Colon (tissue), 2 donors: Measurements from ENCODE around the gene GPR55.
A peak's percentile ranks its signal among the peaks of the same experiment; 100 is the strongest.
"Not testable (repeated sequence)": the region's sequence is repeated elsewhere in the genome, so short reads cannot be mapped to it uniquely, and the experiment has no call there.

Experiments used
- FAIRE-seq: peaks from 2 replicates; lab custom pipeline; 2012; peaks lifted over from hg19 to GRCh38; lab: Jason Lieb, UNC
- donor health status: control.
- donor health status: control.

The GPR55 gene, protein sequence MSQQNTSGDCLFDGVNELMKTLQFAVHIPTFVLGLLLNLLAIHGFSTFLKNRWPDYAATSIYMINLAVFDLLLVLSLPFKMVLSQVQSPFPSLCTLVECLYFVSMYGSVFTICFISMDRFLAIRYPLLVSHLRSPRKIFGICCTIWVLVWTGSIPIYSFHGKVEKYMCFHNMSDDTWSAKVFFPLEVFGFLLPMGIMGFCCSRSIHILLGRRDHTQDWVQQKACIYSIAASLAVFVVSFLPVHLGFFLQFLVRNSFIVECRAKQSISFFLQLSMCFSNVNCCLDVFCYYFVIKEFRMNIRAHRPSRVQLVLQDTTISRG

DNA sequence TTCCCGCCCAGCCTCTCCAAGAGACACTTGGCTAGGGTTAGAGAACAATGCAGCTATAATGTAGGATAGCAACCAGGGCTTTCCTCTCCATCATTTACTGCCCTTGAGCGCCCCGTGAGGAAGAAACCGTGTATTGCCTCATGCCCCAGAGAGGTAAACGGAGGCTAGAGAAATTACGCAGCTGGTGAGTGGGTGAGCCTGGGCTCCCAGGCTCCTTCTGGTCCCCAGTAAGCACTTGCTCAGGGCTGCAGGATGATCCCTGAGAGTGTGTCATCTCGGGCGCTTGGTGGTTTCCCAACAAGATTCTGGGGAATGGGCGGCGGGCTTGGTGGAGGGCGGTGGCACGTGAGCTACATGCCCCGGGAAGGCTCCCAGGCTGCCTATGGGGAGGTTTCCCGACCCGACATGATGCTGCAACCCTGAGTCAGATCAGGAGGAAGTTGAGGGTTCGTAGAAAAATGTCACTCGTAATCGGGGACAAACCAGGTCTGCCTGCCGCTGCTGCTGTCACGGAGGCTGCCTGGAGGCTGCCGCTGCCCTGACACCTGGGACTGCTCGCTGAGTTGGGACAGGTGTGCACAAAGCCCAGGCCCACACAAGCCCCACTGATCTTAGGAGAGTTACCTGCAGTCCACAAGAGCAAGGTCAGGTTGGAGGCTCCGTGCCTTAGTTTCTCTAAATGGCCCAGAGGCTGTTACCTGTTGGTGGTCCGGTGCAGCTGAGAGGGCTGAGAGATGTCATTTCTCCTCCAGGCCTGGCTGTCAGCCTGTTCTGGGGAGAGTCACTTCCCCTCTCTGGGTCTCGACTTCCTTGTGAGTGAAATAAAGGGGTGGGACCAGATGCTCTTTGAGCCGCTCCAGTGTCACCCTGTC lies at the start of gene GPR55:
GPR55 (minus strand) TSS at position 773 of the 872 bp plus-strand sequence. CDS start 14,280 bp downstream, outside the sequence.
- no peak for FAIRE-seq

- FAIRE-seq: no peak
These were observed 49.3 kb upstream of the GPR55 start for GRCh38 chr2:230974096-230974913.

GRCh38 chr2:230972046-230972445 lies 47.0 kb upstream of the GPR55 start:
- no peak for FAIRE-seq

GRCh38 chr2:230969659-230970015 lies 44.6 kb upstream of the GPR55 start:
- FAIRE-seq: no peak

DNA sequence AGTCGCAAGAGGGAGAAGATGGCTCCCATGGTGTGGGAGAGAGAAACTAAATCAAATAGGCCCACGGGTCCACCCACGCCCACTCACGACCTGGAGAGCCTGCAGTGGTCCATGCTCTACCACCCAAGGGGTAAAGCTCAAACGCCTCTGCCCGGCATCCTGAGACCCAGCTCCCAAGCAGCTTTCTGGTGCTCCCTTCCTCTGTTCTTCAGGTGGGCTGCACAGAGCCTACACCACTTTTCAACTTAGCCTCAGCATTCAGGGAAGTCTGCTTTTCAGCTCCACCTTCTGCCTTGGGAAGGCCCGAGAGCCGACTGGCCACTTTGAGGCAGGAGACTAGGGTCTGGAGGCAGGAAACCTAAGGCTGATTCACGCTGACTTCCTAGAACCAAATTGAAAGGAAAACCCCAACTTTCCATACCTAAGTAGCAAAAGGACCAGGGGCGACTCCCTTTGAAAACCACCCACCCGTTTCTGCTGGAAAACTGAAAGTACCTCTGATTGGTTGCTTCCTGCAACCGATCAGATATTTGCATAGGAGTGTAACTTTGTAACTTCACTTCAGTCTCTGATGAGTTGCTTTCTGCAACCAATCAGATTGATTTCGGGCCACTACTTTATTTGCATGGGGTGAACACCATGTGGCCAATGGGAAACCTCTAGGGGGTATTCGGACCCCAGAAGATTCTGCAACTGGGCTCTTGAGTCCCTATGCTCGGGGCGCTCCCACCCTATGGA lies 44.0 kb upstream of the GPR55 start:
- FAIRE-seq: no peak

DNA sequence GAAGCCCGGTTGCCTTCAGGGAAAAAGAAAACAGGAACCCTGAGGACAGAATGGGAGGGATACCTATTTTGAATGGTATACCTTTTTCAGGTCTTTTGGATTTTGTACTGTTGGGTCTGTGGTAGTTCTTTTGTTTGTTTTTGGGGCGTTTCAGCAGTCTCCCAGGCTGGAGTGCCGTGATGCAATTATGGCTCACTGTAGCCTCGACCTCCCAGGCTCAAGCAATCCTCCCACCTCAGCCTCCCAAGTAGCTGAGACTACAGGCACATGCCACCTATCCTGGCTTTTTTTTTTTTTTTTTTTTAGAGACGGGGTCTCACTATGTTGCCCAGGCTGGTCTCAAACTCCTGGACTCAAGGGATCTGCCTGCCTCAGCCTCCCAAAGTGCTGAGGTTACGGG lies 43.3 kb upstream of the GPR55 start:
- not testable (repeated sequence) for FAIRE-seq

DNA sequence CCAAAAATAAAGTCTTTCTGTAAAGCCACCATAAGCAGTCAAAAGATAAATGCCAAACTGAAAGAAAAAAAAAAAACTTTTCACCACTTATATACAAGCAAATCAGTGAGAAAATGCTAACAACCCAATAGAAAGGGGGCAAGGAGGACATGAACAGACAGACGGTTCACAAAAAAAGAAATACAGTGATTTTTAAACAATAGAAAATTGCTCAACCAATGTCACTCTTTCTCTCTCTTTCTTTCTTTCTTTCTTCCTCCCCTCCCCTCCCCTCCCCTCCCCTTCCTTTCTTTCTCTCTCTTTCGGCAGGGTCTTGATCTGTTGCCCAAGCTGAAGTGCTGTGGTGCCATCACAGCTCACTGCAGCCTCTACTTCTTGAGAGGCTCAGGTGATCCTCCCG lies 42.1 kb upstream of the GPR55 start:
- no peak for FAIRE-seq

- no peak for FAIRE-seq
These were observed 39.2 kb upstream of the GPR55 start for GRCh38 chr2:230964136-230964730.

- no peak for FAIRE-seq
These were observed 36.0 kb upstream of the GPR55 start for GRCh38 chr2:230961091-230961491.

- FAIRE-seq: no peak
These were observed 35.0 kb upstream of the GPR55 start for GRCh38 chr2:230960026-230960425.

DNA sequence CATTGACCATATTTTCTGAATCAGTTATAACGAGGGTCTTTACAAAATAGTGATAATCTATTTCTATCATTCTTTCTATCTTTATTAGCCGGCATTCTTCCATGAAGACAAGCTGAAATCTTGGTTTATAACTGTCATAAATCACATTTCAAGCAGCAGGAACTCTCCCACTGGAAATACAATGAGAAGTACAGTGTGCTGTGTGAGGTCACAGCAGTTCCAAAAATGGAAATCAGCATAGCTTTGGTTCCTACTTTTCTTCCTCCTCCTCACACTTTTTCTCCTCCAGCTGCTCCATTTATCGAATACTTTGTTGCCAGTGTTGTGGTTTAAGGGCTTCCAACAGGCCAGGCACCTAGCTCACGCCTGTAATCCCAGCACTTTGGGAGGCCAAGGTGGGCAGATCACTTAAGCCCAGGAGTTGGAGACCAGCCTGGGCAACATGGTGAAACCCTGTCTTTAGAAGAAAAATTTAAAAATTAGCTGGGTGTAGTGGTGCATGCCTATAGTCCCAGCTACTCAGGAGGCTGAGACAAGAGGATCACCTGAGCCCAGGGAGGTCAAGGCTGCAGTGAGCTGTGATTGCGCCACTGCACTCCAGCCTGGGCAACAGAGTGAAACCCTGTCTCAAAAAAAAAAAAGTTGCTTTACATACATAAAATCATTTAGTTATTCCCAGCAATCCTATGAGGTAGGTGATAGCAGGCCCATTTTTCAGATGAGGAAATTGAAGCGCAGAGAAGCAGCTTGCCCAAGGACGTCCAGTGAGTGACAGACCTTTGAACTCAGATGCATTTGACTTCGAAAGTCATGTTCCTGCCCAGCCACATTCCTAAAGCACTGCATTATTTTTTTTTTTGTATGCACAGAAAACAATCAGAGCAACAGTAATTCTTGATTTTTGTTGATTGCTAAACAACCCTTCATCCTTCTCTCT lies 34.0 kb upstream of the GPR55 start:
- FAIRE-seq: no peak

DNA sequence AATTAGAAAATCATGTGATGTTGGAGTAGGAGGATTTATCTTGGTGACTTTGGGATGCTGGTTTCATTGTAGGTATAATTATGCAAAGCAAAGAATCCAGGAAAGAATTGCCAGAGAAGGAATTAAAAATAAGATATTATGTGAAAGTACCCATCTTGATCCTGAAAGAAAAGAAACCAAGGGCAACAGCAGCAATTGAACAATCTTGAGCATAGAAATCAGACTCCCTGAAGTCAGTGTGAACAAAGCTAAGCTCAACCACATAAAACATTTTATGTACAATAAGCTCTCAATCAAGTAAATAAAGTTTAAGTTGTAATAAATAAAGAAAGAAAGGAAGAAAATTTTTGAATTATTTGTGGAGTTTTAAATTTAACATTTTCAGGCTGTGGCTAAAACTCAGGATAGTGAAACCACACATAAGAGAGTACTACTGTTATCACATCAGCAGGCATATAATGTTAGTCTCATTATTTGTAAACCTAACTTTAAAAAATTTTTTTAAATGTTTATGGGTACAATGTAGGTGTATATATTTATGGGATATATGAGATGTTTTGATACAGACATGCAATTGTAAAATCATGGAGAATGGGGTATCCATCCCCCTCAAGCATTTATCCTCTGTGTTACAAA lies 32.8 kb upstream of the GPR55 start:
- FAIRE-seq: peak; percentile 21

DNA sequence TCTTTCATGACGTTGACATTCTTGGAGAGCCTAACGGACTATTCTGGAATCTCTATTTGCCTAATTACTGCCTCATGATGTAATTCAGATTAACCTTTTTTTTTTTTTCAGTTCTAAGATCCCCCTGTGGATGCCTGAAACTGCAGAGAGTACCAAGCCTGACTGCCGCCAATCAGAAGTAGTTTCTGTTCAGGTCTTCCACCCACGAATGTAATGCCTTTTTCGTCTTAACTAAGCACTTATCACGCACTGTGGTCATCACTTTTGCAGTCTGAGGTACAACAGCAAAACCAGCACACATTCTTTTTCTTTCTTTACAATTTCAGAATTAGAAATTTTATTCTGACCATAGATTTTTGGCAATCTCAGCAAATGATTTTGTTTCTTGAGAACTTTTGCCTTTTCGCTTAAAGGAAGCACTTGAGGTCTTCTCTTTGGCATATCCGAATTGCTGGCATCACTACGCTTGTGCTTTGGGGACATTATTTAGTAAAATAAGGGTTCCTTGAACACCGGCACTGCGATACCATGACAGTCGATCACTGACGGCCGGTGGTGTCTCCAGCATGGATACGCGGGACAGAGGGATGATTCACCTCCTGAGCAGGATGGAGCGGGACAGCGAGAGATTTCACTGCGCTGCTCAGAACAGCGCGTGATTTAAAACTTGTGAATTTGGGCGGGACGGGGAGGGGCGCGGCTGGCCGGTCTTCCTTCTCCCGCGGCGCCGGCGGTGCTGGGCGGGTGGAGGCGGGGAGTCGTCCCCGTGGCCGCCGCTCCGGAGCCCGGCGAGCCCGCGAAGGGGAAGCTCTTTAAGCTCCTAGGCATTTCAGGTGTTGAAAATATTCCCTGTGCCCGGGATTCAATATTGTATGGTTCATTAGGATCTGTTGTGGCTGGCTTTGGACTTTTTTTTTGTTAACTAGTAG lies 32.0 kb upstream of the GPR55 start:
- no peak for FAIRE-seq

GRCh38 chr2:230955163-230955737 lies 30.2 kb upstream of the GPR55 start:
- no peak for FAIRE-seq

- no peak for FAIRE-seq
These were observed 29.7 kb upstream of the GPR55 start for GRCh38 chr2:230954746-230955145.

GRCh38 chr2:230953845-230954244 lies 28.8 kb upstream of the GPR55 start:
- FAIRE-seq: no peak

GRCh38 chr2:230952226-230952956 lies 27.3 kb upstream of the GPR55 start:
- no peak for FAIRE-seq

- no peak for FAIRE-seq
These were observed 26.4 kb upstream of the GPR55 start for GRCh38 chr2:230951396-230951795.
